AG09319 (cell line): ENCODE results near the gene RPL19.

Experiments
- DNase-seq: peaks from one replicate; pipeline ENCODE4 v3.0.0-alpha.2; 2010; ENCODE audit warnings: low read depth; ENCODE audit errors: extremely low read depth
- TF ChIP-seq, protein P1 (sequence below): IDR thresholded peaks from 2 replicates; pipeline ENCODE4 v1.5.1; 2011; ENCODE audit warnings: low read depth, mild to moderate bottlenecking, inconsistent platforms, low read length, moderate library complexity

Gene RPL19

DNA sequence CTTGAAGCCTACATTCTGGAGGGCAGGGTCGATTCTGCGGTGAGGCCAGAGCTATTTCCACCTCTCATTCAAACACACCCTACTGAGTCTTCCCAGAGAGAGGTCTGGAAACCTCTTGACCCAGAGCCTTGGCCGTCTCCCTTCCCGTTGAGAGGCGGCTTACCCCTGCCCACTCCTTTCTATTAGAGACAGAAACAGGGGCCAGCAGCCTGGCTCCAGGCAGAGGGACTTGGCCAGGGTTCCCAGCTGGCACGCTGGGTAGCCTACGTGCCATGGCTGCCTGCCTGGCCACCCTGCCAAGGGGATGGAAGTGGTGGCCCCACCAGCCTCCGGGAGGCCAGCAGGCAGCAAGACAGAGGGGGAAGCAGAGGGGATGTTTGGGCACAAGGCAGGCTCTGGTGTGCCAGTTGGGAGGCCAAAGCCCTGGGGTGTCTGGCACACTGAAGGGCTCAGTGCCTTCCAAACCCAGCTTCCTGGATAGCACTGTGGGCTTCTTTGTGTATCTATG, 19.6 kb downstream of the RPL19 start:
- DNase-seq: no peak
- TF ChIP-seq, protein P1, sequence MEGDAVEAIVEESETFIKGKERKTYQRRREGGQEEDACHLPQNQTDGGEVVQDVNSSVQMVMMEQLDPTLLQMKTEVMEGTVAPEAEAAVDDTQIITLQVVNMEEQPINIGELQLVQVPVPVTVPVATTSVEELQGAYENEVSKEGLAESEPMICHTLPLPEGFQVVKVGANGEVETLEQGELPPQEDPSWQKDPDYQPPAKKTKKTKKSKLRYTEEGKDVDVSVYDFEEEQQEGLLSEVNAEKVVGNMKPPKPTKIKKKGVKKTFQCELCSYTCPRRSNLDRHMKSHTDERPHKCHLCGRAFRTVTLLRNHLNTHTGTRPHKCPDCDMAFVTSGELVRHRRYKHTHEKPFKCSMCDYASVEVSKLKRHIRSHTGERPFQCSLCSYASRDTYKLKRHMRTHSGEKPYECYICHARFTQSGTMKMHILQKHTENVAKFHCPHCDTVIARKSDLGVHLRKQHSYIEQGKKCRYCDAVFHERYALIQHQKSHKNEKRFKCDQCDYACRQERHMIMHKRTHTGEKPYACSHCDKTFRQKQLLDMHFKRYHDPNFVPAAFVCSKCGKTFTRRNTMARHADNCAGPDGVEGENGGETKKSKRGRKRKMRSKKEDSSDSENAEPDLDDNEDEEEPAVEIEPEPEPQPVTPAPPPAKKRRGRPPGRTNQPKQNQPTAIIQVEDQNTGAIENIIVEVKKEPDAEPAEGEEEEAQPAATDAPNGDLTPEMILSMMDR: no peak

DNA sequence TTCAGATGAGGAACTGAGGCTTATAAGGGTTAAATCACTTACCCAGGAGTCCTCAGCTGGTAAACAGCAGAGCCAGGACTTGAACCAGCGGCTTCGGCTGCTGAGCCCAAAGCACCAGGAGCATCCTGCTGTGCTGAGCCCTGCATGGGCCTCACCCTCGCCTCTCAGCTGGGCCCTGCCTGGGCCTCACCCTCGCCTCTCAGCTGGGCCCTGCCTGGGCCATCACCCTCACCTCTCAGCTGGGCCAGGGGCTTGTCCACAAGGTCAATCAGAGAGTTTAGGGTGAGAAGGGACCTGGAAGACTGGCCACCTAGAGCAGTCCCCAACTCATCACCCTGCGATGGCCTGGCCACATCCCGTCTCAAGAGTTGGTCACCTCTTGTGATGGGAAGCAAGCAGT, 21.5 kb downstream of the RPL19 start:
- TF ChIP-seq, protein P1: no peak
- no peak for DNase-seq

DNA sequence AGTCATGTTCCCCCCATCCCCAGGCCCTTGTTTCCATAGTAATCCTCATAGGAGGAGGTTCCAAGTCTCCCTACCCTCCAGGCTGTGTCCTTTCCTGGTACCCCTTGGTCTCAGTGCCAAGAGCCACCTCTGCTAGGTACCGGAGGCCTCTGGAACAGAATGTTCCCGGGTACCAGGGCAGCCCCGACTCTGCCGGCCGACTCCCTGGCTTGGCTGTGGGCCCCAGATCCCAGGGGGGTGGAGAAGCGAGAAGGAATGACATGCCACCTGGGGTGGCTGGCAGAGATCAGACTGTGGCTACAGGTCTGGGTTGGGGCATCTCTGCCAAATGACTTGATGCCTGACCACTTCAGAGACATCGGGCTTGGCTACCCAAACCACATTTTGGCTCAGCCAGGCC, 22.1 kb downstream of the RPL19 start:
- no peak for DNase-seq
- TF ChIP-seq, protein P1: no peak

DNA sequence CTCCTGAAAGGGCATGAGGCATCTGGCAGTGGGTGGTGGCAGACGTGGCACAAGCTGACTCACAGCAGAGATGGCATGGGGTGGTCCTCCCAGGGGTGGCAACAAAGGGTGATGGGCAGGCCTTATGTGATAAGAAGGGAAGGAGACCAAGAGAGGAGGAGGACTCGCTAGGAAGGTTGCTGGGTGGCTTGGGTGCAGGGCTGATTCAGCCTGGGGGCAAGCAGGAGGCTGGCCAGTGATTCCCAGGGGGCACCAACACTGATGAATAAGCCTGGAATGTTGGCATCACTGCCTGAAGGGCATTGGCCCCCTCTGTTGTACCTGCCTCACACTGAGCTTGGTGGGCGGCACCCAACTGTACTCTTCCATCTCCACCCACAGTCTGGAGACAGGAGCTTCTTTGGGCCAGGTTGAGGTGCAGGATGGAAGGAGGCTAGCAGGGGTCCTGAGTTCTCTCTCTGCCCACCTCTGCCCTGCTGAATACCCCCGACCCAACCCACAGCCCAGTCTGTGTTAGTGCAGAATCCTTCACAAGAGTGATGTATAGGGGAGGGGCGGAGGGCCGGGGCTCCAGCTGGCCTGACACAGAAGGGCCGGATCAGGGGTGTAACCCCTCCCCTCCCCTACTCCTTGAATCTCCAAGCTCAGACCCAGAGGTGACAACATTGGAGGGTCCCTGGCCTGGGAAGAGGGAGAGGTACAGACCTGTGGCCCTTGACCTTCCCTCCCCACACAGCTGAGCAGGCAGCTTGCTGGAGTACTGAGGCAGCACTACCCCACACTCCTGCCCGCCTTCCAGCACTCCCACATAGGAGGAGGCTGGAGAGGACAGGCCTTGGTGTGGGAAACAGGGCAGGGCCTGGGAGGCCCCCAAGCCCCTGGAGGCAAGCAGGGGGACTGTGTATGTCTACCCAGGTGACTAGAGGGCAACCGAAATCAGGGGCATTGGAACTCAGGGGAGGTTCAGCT, 23.1 kb downstream of the RPL19 start:
- TF ChIP-seq, protein P1: no peak
- DNase-seq: no peak

DNA sequence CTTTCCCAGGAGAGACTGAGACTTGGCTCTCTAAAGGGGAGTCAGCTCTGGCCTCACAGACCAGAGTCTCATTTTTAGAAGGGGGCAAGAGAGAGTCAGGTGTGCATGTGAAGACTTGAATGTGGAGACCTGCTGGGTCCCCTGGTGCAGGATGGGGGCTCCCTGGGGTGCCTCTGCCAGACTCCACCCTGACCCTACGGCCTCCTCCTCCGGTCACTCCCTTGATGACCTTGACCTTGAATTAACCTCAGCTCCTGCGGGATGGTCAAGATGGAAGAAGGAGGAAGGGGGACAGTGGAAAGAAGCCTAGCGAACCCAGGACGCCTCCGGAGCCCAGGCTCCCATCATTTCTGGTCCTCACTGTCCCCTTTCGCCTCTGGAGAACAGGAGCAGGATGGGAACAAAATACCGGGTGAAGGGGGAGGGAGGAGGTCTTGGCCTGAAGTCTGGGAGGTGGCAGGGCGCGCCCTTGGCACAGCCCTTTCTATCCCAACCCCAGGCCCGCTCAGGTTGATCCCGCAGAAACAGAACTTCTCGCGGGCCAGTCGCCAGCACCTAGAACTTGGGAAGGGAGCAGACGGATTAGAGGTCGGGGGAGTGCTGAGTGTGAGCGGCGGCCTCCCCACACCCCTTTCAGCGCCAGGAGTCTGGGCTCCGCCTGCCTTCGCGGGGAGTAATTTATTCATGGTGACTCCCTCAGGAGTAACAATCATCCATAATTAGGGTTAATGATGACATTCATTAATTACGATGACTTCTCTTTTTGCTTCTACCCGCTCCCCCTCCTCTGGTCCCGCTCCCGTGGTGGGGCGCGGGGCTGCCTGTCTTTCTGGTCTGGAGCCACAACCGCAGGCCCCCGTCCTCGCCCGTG, 24.1 kb downstream of the RPL19 start:
- TF ChIP-seq, protein P1: no peak
- DNase-seq: no peak

DNA sequence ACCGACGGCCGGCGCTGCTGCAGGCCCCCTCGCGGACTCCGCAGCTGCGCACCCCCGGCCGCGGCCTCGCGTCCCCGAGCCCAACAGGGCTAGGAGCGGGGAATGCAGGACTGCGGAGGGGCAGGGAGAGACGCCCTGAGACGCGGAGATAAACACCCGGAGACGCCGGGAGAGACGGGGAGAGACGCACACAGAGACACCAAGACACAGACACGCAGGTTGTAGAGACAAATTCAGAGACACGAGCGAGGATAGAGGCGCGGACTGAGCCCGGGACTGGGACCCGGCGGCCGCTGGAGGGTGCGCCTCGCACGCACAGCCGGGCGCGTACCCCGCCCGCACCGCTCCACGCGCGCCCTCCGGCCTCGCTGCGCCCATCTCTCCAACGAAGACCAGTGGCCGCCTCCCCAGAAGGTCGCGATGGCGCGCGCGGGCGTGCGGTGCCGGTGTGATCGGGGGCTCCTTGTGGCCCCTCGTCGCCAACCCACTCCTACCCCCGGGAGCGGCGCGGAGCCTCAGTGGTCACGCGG, 24.8 kb downstream of the RPL19 start:
- TF ChIP-seq, protein P1: no peak
- no peak for DNase-seq
